C4-2B (cell line): Measurements from ENCODE around the gene CTNNA3.

Experiments used
- CTCF ChIP-seq: fragments of 450-650 bp; conservative IDR thresholded peaks from 2 replicates; pipeline ENCODE4 v1.5.1; 2017; ENCODE audit warnings: mild to moderate bottlenecking
- ZFX ChIP-seq: fragments of 450-650 bp; IDR thresholded peaks from 2 replicates; pipeline ENCODE4 v1.6.1; 2017

GRCh38 chr10:66888237-66888636 is 807.8 kb downstream of the CTNNA3 start:
- TF ChIP-seq CTCF (no peak), ZFX (no peak)
